ENCODE measurements around the gene GNA12. TPM values are rescaled to one million over a fixed set of nuclear protein-coding genes. Genes with fewer than 3 reads are reported as not detected.

GNA12 gene
- total and polyA plus RNA-seq, 2 of the 4 experiments (the other 2 are of a cell fraction), result 14.3 to 93.9 TPM

DNA sequence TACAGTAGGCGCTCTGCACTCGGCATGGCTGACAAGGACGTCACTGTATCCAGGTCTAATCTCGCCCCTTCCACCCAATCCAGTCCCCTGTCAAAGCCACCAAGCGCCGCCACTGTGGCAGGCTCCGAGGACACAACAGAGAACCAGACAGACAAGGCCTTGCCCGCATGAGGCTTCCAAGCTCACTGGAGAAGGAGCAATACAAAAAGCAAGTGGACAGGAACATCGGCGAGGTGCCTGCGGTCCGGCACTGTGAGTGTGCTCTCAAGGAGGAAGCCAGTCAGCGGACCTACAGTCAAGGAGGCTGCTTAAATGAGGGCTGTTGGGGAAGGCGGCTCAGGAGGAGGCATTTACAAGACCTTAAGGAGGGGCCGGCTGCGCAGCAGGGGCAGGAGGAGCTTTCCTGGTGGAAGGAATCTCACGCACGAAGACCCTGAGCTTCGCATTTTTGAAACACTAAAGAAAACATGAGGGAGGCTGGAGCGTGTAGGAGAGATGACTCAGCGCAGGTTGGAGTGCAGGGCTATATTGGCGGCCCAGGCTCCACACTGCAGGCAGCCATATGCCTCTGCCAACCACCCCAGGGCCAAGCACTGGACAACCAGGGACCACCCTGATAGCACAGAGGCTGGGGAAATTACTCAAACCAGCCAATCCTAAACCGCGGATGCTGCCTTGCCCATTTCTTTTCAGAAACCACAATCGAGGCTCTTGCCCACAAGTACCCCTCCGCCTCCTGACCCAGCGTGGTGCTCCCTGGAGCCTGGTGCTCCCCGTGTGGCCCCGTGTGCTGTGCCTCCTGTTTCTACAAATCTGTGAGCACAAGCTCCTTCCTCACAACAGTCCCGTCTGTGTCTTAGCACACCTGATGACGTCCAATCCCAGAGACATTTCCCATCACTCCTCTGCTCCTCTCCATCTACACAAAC lies 28.9 kb downstream of the GNA12 start:
- in situ Hi-C loops (cut with MboI; ENCODE audit: low sequenced_read_pairs), result no loop called here
- peak overlapping the region in 1 of 2 experiments; percentile 33; a peak in 1 of 4 replicates for H4K8ac ChIP-seq (ENCODE audit: low read depth in 2 of 2, low read length in 2 of 2)
- H4K91ac ChIP-seq (ENCODE audit: insufficient read depth, low read depth, low read length), result peak overlapping the region; percentile 23; the same call in 1 of the 2 replicates
- no peak overlapping the region for H3K27ac ChIP-seq (ENCODE audit: insufficient read depth, low read length)
- no peak overlapping the region for H3K23ac ChIP-seq (ENCODE audit: low read depth, low read length)
- H3K56ac ChIP-seq (ENCODE audit: extremely low read depth, insufficient read depth, low read length), result no peak overlapping the region
- peak overlapping the region; percentile 37 for H3K4ac ChIP-seq (ENCODE audit: low read depth, low read length)
- H3K4me3 ChIP-seq (ENCODE audit: insufficient read depth, low read depth, low read length), result no peak overlapping the region
- WGBS, 2 experiments (ENCODE audit: extremely low coverage in 2 of 2, insufficient read length in 1 of 2), result 83% methylated on average over 10 of the region's 31 CpGs; no CpG with 5 or more reads in 1 of the 2 experiments
- no peak overlapping the region for H3K9ac ChIP-seq (ENCODE audit: low read depth, low read length)
- no peak overlapping the region for H2BK15ac ChIP-seq (ENCODE audit: low read depth, low read length)
- H3K14ac ChIP-seq (replicated peaks; ENCODE audit: low read depth, low read length), result no peak overlapping the region
- POLR2A ChIA-PET (ENCODE audit: unreplicated experiment), result no interaction called here
- peak overlapping the region; percentile 35; the same call in 1 of the 2 replicates for H2AK5ac ChIP-seq (ENCODE audit: low read depth, low read length)
- H3K9me3 ChIP-seq (ENCODE audit: control insufficient read depth, insufficient read depth, low read length), result no peaks in the 10 kb centered on the region
- CTCF ChIA-PET, result no interaction called here
- peaks cover 48 to 95% of the 10 kb centered on the region in 2 experiments for H3K79me1 ChIP-seq (ENCODE audit: low read depth in 1 of 2, low read length in 2 of 2)
- H4K20me1 ChIP-seq (ENCODE audit: insufficient read depth, low read length), result peaks cover 3% of the 10 kb centered on the region; the same call in 1 of the 2 replicates
- 0 out of 2 replicates have a peak overlapping the region, but pooled peaks have one; percentile 17 for H2BK20ac ChIP-seq (ENCODE audit: low read depth, low read length)
- no peak overlapping the region for H2AFZ ChIP-seq (replicated peaks; ENCODE audit: low read length, poor library complexity)
- H3K36me3 ChIP-seq (ENCODE audit: control insufficient read depth, insufficient read depth, low read length), result peaks cover 3% of the 10 kb centered on the region; the same call in 1 of the 2 replicates
- H3K9me1 ChIP-seq (ENCODE audit: insufficient read depth, low read length), result peaks cover 34% of the 10 kb centered on the region
- H3K4me2 ChIP-seq (ENCODE audit: low read depth, low read length), result no peak overlapping the region
- H3K18ac ChIP-seq (ENCODE audit: low read depth, low read length), result no peak overlapping the region; the same call in 1 of the 2 replicates
- H2AK9ac ChIP-seq (replicated peaks; ENCODE audit: low read depth, low read length, poor library complexity), result peak overlapping the region; percentile 15
- no peak overlapping the region; the same call in 1 of the 2 replicates for H2BK120ac ChIP-seq (ENCODE audit: low read depth, low read length)
- H4K5ac ChIP-seq (ENCODE audit: low read depth, low read length), result no peak overlapping the region
- no peak overlapping the region for H2BK5ac ChIP-seq (ENCODE audit: low read depth, low read length, poor library complexity, severe bottlenecking)
- BruUV-seq (replicated peaks), result no TSS peak
- no peaks in the 10 kb centered on the region for H3K27me3 ChIP-seq (ENCODE audit: control insufficient read depth, insufficient read depth, low read length)
- intact Hi-C loops (cut with micrococcal nuclease), result no loop called here
- dilution Hi-C loops (cut with HindIII; ENCODE audit: low sequenced_read_pairs, unreplicated experiment), result no loop called here
- ATAC-seq (ENCODE audit: low read depth), result no peak
- H3K4me1 ChIP-seq (ENCODE audit: control insufficient read depth, insufficient read depth, low read length), result peaks cover 50% of the 10 kb centered on the region
- no peak for DNase-seq
- no peak for TF ChIP-seq NFE2L2 (IDR thresholded peaks at IDR 0.05; ENCODE audit: low read depth, low read length)
- no peak for TF ChIP-seq MAFK (IDR thresholded peaks at IDR 0.05; ENCODE audit: low read depth, low read length)
- no peak for TF ChIP-seq RFX5 (IDR thresholded peaks at IDR 0.05; ENCODE audit: low read depth, low read length)
- TF ChIP-seq RCOR1 (IDR thresholded peaks at IDR 0.05; ENCODE audit: insufficient replicate concordance, low read length), result no peak
- TF ChIP-seq, protein P1, sequence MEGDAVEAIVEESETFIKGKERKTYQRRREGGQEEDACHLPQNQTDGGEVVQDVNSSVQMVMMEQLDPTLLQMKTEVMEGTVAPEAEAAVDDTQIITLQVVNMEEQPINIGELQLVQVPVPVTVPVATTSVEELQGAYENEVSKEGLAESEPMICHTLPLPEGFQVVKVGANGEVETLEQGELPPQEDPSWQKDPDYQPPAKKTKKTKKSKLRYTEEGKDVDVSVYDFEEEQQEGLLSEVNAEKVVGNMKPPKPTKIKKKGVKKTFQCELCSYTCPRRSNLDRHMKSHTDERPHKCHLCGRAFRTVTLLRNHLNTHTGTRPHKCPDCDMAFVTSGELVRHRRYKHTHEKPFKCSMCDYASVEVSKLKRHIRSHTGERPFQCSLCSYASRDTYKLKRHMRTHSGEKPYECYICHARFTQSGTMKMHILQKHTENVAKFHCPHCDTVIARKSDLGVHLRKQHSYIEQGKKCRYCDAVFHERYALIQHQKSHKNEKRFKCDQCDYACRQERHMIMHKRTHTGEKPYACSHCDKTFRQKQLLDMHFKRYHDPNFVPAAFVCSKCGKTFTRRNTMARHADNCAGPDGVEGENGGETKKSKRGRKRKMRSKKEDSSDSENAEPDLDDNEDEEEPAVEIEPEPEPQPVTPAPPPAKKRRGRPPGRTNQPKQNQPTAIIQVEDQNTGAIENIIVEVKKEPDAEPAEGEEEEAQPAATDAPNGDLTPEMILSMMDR (conservative IDR thresholded peaks at IDR 0.05; ENCODE audit: low read depth, low read length), result no peak
- TF ChIP-seq, protein P2, sequence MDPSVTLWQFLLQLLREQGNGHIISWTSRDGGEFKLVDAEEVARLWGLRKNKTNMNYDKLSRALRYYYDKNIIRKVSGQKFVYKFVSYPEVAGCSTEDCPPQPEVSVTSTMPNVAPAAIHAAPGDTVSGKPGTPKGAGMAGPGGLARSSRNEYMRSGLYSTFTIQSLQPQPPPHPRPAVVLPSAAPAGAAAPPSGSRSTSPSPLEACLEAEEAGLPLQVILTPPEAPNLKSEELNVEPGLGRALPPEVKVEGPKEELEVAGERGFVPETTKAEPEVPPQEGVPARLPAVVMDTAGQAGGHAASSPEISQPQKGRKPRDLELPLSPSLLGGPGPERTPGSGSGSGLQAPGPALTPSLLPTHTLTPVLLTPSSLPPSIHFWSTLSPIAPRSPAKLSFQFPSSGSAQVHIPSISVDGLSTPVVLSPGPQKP (IDR thresholded peaks at IDR 0.05; ENCODE audit: borderline replicate concordance, low read depth, low read length), result no peak
- no peak for TF ChIP-seq MAZ (IDR thresholded peaks at IDR 0.05; ENCODE audit: borderline replicate concordance, low read depth, low read length)
- no peak for TF ChIP-seq CHD1 (IDR thresholded peaks at IDR 0.05; ENCODE audit: low read depth, low read length)
- no peak for TF ChIP-seq SMC3 (IDR thresholded peaks at IDR 0.05; ENCODE audit: low read depth, low read length)
- TF ChIP-seq, protein P3, sequence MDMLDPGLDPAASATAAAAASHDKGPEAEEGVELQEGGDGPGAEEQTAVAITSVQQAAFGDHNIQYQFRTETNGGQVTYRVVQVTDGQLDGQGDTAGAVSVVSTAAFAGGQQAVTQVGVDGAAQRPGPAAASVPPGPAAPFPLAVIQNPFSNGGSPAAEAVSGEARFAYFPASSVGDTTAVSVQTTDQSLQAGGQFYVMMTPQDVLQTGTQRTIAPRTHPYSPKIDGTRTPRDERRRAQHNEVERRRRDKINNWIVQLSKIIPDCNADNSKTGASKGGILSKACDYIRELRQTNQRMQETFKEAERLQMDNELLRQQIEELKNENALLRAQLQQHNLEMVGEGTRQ (IDR thresholded peaks at IDR 0.05; ENCODE audit: low read depth, low read length), result no peak
- no peak for TF ChIP-seq MXI1 (IDR thresholded peaks at IDR 0.05; ENCODE audit: borderline replicate concordance, low read depth, low read length)
- no peak for TF ChIP-seq BHLHE40 (IDR thresholded peaks at IDR 0.05; ENCODE audit: low read depth, low read length)
- TF ChIP-seq POLR2A (IDR thresholded peaks at IDR 0.05; ENCODE audit: low read depth, low read length), result no peak

Data from IMR-90 (cell line).